KMS-11 (cell line): ENCODE data around the gene GATA5.

Source experiments
- H2AFZ ChIP-seq: fragments of 200-600 bp; sonication (generic); 2 replicates; pipeline ENCODE4 v1.6.1; 2016; ENCODE audit warnings: antibody characterized with exemption, mixed run types, low read depth
- H3K27ac ChIP-seq: fragments of 200-600 bp; sonication (generic); 2 replicates; pipeline ENCODE4 v1.6.1; 2016; ENCODE audit warnings: mild to moderate bottlenecking, mixed run types
- H3K27me3 ChIP-seq: fragments of 200-600 bp; sonication (generic); 2 replicates; pipeline ENCODE4 v1.6.1; 2017; ENCODE audit warnings: mild to moderate bottlenecking, low read depth, mixed run types, moderate library complexity; ENCODE audit not compliant: insufficient read depth
- H3K36me3 ChIP-seq: fragments of 200-600 bp; sonication (generic); 2 replicates; pipeline ENCODE4 v1.6.1; 2017; ENCODE audit warnings: mild to moderate bottlenecking, mixed run types; ENCODE audit not compliant: insufficient read depth
- H3K4me1 ChIP-seq: fragments of 200-600 bp; sonication (generic); 2 replicates; pipeline ENCODE4 v1.6.1; 2016; ENCODE audit warnings: mild to moderate bottlenecking, low read depth, mixed run types; ENCODE audit not compliant: poor library complexity, severe bottlenecking
- H3K4me2 ChIP-seq: fragments of 200-600 bp; sonication (generic); 2 replicates; pipeline ENCODE4 v1.7.0; 2016; ENCODE audit warnings: mild to moderate bottlenecking, mixed run types
- H3K4me3 ChIP-seq: fragments of 200-600 bp; sonication (generic); IDR thresholded peaks from 2 replicates; pipeline ENCODE4 v1.6.1; 2017; ENCODE audit warnings: low read depth, low read length, mixed read lengths; ENCODE audit not compliant: insufficient read depth
- H3K79me2 ChIP-seq: fragments of 200-600 bp; sonication (generic); 2 replicates; pipeline ENCODE4 v1.6.1; 2016; ENCODE audit warnings: low read depth, mixed run types; ENCODE audit not compliant: insufficient read depth
- H3K9ac ChIP-seq: fragments of 200-600 bp; sonication (generic); 2 replicates; pipeline ENCODE4 v1.6.1; 2016; ENCODE audit warnings: mild to moderate bottlenecking, mixed run types
- H4K20me1 ChIP-seq: fragments of 200-600 bp; sonication (generic); 2 replicates; pipeline ENCODE4 v1.6.1; 2016; ENCODE audit warnings: mild to moderate bottlenecking, mixed run types; ENCODE audit not compliant: insufficient read depth
- TF ChIP-seq, protein P1 (sequence below): fragments of 200-600 bp; sonication (generic); conservative IDR thresholded peaks from 2 replicates; pipeline ENCODE4 v1.6.1; 2017; ENCODE audit warnings: low read depth, mild to moderate bottlenecking, antibody characterized with exemption, low read length, moderate library complexity, mixed read lengths

The GATA5 gene

DNA sequence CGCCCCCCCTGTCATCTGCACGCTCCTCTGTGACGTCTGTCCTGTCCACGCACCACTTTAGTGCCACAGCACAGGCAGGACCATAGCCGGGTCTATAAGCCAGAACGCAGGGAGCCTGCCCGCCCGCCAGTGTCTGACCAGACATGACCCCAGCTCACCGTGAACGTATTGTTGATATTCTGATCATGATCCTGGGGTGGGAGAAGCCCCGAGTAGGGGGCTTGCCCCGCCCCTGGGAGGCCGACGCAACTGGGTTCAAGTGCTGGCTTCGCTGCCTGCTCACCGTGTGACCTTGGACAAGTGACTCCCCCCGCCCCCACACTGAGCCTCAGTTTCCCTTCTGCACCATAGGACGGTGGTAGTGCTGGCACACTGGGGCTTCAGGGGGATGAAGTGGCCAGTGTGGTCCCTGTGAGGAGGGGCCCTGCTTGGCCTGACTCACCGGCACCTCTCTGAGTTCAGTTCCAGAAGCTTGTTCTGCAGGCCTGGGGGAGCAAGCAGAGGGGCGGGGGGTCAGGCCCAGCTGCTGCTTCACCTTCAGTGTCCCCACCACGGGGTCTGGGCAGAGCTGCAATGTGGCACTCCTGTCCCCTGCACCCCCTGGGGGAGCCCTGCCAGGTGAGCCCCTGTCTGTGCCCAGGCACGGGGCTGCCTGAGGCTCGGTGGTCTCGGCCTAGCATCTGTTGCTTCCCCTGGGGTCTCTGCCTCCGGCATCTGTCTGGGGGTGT, 57.6 kb downstream of the GATA5 start:
- H3K4me3 ChIP-seq: no peak overlapping the region
- no peak overlapping the region for H3K27ac ChIP-seq
- H4K20me1 ChIP-seq: no peaks in the 10 kb centered on the region
- H3K79me2 ChIP-seq: no peaks in the 10 kb centered on the region
- H3K4me1 ChIP-seq: no peaks in the 10 kb centered on the region
- no peaks in the 10 kb centered on the region for H3K36me3 ChIP-seq
- H3K4me2 ChIP-seq: no peak overlapping the region
- no peak overlapping the region for H2AFZ ChIP-seq
- no peak overlapping the region for H3K9ac ChIP-seq
- H3K27me3 ChIP-seq: peaks cover 87% of the 10 kb centered on the region
- TF ChIP-seq, protein P1, sequence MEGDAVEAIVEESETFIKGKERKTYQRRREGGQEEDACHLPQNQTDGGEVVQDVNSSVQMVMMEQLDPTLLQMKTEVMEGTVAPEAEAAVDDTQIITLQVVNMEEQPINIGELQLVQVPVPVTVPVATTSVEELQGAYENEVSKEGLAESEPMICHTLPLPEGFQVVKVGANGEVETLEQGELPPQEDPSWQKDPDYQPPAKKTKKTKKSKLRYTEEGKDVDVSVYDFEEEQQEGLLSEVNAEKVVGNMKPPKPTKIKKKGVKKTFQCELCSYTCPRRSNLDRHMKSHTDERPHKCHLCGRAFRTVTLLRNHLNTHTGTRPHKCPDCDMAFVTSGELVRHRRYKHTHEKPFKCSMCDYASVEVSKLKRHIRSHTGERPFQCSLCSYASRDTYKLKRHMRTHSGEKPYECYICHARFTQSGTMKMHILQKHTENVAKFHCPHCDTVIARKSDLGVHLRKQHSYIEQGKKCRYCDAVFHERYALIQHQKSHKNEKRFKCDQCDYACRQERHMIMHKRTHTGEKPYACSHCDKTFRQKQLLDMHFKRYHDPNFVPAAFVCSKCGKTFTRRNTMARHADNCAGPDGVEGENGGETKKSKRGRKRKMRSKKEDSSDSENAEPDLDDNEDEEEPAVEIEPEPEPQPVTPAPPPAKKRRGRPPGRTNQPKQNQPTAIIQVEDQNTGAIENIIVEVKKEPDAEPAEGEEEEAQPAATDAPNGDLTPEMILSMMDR: no peak

DNA sequence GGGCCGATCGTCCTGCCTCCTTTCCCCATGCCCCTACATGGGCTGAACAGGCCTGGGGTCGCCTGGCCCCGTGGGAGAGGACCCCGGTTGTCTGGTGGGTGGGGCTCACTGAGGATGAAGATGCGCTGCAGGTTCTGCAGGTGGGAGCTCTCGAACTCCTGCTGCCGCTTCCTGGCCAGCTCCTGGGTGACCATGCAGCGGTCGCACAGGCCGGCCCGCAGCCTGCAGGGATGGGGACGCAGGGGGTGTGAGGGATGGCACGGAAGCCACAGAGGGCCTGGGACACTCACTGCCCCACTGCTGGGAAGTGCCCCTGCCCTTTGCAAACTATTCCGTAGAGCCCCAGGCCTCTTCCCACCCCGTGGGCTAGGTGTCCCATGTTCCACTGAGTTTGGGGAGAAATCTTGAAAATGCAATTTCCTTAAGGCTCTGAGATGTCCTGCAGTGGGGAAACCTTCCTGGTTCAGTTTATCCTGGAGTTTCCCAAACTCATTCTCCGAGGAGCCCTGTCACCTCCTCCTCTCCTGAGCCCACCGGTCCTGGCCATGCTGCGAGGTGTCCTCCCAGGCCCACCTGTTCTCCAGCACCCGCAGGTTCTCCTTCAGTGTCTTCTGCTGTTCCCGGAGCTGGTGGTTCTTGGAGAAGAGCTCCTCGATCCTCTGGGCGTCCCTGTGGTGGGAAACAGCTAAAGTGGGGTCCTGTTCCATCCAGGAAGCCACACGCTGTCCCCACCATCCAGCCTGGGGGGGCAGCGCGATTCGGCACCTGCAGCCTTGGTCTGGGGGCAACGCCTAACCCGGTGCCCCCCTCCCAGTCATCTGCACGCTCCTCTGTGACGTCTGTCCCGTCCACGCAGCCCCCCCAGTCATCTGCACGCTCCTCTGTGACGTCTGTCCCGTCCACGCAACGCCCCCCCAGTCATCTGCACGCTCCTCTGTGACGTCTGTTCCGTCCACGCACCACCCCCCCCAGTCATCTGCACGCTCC, 58.9 kb downstream of the GATA5 start:
- no peak overlapping the region for H3K9ac ChIP-seq
- H3K27ac ChIP-seq: no peak overlapping the region
- no peaks in the 10 kb centered on the region for H3K79me2 ChIP-seq
- no peaks in the 10 kb centered on the region for H3K4me1 ChIP-seq
- no peak overlapping the region for H2AFZ ChIP-seq
- H3K27me3 ChIP-seq: peaks cover 89% of the 10 kb centered on the region
- no peak overlapping the region for H3K4me3 ChIP-seq
- H4K20me1 ChIP-seq: no peaks in the 10 kb centered on the region
- no peak overlapping the region for H3K4me2 ChIP-seq
- TF ChIP-seq, protein P1: no peak
- H3K36me3 ChIP-seq: no peaks in the 10 kb centered on the region

DNA sequence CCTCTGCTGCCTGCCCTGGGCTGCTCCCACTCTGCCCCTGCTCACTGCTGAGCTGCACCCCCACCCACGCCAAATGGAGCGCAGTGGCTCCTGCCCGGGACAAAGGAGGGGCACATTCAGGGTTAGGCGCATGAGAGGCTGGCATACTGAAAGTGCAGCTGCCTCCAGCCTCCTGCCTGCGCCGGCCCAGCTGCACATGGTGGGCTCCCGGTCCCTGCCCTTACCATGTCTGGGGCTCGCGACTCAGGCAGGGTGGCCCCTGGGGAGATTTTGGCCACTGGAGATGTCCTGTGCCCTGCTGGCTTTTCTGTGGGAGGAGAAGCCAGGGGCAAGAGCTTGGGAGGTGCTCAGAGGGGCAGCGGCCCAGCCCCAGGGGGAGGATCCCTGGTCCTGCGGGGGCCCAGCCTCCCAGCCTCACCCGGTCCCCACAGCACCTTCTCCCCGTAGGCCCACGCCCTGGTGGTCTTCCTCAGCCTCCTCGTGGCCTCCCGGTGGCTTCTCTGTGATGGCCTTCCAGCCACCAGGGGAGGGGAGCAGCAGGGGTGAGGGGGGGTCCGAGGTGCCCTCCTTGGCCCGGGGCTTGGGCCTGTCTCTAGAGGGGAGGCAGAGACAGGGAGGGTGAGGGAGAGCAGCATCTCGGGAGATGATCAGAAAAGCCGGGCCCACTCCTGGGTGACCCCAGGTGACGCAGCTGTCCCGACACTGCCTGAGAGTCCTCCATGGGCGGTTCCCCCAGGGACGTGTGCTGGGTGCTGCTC, 60.3 kb downstream of the GATA5 start:
- Histone ChIP-seq H3K9ac (no peak overlapping the region), H4K20me1 (no peaks in the 10 kb centered on the region), H3K27me3 (peaks cover 85% of the 10 kb centered on the region), H3K27ac (no peak overlapping the region), H3K4me1 (no peaks in the 10 kb centered on the region), H2AFZ (no peak overlapping the region), H3K36me3 (no peaks in the 10 kb centered on the region), H3K4me3 (no peak overlapping the region), H3K4me2 (no peak overlapping the region), H3K79me2 (no peaks in the 10 kb centered on the region)
- TF ChIP-seq, protein P1: no peak

DNA sequence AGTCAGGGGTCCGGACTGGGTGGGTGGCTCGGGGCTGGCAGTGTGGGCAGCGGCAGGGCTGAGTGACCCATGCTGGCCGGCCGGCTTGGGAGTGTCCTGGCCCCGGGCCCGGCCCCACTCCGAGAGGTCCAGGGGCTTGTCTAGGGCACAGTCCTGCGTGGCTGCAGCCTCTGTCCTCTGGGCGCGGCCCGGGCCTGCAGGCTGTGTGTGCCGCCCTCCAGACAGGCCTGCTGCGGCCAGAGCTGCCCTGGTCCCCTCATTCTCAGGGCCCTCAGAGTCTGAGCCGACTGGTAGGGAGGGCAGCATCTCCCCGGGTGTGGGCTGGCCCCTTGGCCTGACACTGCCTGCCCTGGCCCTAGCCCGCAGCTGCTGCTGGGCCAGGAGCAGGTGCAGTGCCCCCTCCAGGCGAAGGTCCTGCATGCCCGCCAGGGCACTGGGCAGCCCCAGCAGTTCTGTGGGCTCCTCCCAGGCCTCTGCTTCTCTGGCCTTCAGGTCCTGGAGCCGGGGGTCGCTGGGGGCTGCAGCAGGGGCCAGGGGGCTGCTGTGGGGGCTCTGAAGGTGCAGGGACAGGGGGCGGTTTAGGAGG, 61.8 kb downstream of the GATA5 start:
- Histone ChIP-seq H2AFZ (no peak overlapping the region), H3K9ac (no peak overlapping the region), H3K27ac (no peak overlapping the region), H3K4me3 (no peak overlapping the region), H3K27me3 (peaks cover 70% of the 10 kb centered on the region), H3K4me1 (peaks cover 8% of the 10 kb centered on the region), H3K36me3 (no peaks in the 10 kb centered on the region), H3K4me2 (no peak overlapping the region), H4K20me1 (no peaks in the 10 kb centered on the region), H3K79me2 (no peaks in the 10 kb centered on the region)
- TF ChIP-seq, protein P1: no peak
